ENCODE results near the gene HCN2. TPM values are rescaled to one million over a fixed set of nuclear protein-coding genes. Genes with fewer than 3 reads are reported as not detected.
A peak's percentile ranks its signal among the peaks of the same experiment; 100 is the strongest.

Gene HCN2
- polyA plus RNA-seq, 1 donor from 2014 or later: 4.7 TPM

DNA sequence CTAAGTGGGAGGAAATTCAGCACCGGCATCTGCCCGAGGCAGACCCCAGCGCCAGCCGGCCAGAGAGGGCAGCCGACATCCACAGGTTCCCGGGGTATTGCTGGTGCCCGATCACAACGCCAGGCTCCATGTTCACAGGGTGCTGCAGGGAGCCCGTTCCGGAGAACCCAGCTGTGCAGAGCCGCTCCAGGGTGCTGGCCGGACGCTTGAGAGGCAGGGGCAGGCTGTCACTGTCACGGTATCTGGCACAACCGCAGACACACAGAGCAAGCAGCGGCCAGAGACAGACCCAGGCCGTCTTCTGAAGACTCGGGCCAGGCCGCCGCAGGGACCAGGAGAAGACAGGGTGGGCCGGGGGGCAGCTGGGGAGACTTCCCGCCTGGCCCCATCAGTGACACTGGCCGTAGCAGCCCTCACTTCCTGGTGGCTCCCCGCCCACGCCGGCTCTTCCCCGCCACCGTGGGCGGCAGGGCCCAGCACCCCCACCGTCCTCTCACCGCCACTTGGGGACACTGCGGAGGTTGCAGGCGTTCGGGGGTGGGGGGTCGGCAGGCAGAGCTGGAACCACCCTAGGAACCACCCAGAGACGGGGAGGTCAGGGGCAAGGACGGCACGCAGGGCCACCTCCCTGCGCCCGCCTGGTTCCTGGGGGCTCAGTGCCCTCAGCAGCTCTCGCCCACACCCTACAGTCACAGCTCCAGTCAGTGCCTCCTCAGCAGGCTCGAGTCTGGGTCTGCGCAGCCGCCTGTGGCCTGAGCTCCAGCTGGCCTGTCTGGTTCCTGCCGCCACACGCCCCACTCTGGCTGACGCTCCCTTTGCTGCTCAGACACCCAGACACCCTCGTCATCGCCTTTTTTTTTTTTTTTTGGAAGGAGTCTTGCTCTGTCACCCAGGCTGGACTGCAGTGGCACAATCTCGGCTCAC lies 69.5 kb downstream of the HCN2 start:
- Histone ChIP-seq H3K36me3 (ENCODE audit: insufficient read depth, low read length) (no peaks in the 10 kb centered on the region), H3K9me2 (ENCODE audit: insufficient read depth, low read length) (no peaks in the 10 kb centered on the region), H3K27me3 (ENCODE audit: insufficient read depth, low read depth, low read length) (no peaks in the 10 kb centered on the region), H4K20me1 (ENCODE audit: insufficient read depth) (peaks cover 11% of the 10 kb centered on the region), H3F3A (ENCODE audit: insufficient read depth, low read length, poor library complexity, severe bottlenecking) (no peaks in the 10 kb centered on the region), H3K79me2 (replicated peaks; ENCODE audit: insufficient read depth, low read length) (peaks cover 58% of the 10 kb centered on the region), H3K9ac (ENCODE audit: low read length) (no peak overlapping the region), H3K4me2 (ENCODE audit: low read length) (no peak overlapping the region), H3K9me3 (ENCODE audit: low read length) (no peaks in the 10 kb centered on the region), H3K27ac (ENCODE audit: low read length) (no peak overlapping the region), H2AFZ (ENCODE audit: low read depth, low read length) (no peak overlapping the region), H3K4me3 (ENCODE audit: low read length) (no peak overlapping the region)
- TF ChIP-seq SMC3 (conservative IDR thresholded peaks at IDR 0.05; ENCODE audit: poor library complexity) (no peak), POLR2AphosphoS5 (IDR thresholded peaks at IDR 0.05) (no peak), MXI1 (conservative IDR thresholded peaks at IDR 0.05; ENCODE audit: poor library complexity, severe bottlenecking) (no peak), RAD21 (conservative IDR thresholded peaks at IDR 0.05) (no peak), EZH2 (IDR thresholded peaks at IDR 0.05; ENCODE audit: borderline replicate concordance, insufficient read depth, low read length, poor library complexity, severe bottlenecking) (no peak), TAF1 (IDR thresholded peaks at IDR 0.05; ENCODE audit: low read depth) (no peak), EP300 (conservative IDR thresholded peaks at IDR 0.05; ENCODE audit: poor library complexity, severe bottlenecking) (no peak)
- TF ChIP-seq, protein P1, sequence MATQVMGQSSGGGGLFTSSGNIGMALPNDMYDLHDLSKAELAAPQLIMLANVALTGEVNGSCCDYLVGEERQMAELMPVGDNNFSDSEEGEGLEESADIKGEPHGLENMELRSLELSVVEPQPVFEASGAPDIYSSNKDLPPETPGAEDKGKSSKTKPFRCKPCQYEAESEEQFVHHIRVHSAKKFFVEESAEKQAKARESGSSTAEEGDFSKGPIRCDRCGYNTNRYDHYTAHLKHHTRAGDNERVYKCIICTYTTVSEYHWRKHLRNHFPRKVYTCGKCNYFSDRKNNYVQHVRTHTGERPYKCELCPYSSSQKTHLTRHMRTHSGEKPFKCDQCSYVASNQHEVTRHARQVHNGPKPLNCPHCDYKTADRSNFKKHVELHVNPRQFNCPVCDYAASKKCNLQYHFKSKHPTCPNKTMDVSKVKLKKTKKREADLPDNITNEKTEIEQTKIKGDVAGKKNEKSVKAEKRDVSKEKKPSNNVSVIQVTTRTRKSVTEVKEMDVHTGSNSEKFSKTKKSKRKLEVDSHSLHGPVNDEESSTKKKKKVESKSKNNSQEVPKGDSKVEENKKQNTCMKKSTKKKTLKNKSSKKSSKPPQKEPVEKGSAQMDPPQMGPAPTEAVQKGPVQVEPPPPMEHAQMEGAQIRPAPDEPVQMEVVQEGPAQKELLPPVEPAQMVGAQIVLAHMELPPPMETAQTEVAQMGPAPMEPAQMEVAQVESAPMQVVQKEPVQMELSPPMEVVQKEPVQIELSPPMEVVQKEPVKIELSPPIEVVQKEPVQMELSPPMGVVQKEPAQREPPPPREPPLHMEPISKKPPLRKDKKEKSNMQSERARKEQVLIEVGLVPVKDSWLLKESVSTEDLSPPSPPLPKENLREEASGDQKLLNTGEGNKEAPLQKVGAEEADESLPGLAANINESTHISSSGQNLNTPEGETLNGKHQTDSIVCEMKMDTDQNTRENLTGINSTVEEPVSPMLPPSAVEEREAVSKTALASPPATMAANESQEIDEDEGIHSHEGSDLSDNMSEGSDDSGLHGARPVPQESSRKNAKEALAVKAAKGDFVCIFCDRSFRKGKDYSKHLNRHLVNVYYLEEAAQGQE (IDR thresholded peaks at IDR 0.05; ENCODE audit: borderline replicate concordance): no peak
- TF ChIP-seq, protein P2, sequence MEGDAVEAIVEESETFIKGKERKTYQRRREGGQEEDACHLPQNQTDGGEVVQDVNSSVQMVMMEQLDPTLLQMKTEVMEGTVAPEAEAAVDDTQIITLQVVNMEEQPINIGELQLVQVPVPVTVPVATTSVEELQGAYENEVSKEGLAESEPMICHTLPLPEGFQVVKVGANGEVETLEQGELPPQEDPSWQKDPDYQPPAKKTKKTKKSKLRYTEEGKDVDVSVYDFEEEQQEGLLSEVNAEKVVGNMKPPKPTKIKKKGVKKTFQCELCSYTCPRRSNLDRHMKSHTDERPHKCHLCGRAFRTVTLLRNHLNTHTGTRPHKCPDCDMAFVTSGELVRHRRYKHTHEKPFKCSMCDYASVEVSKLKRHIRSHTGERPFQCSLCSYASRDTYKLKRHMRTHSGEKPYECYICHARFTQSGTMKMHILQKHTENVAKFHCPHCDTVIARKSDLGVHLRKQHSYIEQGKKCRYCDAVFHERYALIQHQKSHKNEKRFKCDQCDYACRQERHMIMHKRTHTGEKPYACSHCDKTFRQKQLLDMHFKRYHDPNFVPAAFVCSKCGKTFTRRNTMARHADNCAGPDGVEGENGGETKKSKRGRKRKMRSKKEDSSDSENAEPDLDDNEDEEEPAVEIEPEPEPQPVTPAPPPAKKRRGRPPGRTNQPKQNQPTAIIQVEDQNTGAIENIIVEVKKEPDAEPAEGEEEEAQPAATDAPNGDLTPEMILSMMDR (IDR thresholded peaks at IDR 0.05; ENCODE audit: poor library complexity, severe bottlenecking): no peak

DNA sequence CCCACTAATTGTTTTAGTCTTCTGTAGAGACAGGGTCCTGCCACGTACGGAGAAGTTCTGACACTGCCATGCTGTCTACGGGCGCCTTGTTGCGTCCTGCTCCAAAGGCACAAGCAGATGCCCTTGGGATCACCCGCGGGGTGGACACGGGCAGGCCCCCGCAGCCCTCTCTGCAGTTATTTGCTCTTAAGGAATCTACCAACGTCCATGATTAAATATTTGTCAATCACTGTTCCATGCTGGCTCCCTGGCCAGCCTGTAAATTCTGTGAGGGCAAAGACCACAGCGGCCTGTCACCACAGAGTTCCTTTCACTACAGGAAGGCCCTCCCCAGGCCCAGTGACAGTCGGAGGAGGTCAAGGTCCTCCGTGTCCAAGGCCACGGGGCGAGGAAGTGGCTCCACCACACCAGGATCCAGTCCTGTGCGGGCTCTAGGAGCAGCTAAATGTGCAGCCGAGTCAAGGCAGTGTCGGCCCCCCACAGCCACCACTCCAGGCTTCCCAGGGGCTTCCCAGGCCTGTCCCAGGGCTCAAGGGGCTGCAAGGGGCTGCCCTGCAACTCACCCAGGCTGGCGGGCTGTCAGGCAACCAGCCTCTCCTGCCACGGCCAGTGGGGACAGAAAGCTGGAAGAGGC lies 71.2 kb downstream of the HCN2 start:
- Histone ChIP-seq H3K4me3 (ENCODE audit: low read length) (peak overlapping the region; percentile 91), H3K9ac (ENCODE audit: low read length) (peak overlapping the region; percentile 82), H3K27ac (ENCODE audit: low read length) (no peak overlapping the region), H3K27me3 (ENCODE audit: insufficient read depth, low read depth, low read length) (no peaks in the 10 kb centered on the region), H3K36me3 (ENCODE audit: insufficient read depth, low read length) (no peaks in the 10 kb centered on the region), H3K79me2 (replicated peaks; ENCODE audit: insufficient read depth, low read length) (peaks cover 47% of the 10 kb centered on the region), H3K9me3 (ENCODE audit: low read length) (no peaks in the 10 kb centered on the region), H3K9me2 (ENCODE audit: insufficient read depth, low read length) (no peaks in the 10 kb centered on the region), H3F3A (ENCODE audit: insufficient read depth, low read length, poor library complexity, severe bottlenecking) (no peaks in the 10 kb centered on the region), H4K20me1 (ENCODE audit: insufficient read depth) (peaks cover 11% of the 10 kb centered on the region), H2AFZ (ENCODE audit: low read depth, low read length) (no peak overlapping the region), H3K4me2 (ENCODE audit: low read length) (no peak overlapping the region)
- TF ChIP-seq, protein P2 (IDR thresholded peaks at IDR 0.05; ENCODE audit: poor library complexity, severe bottlenecking): no peak
- TF ChIP-seq, protein P1 (IDR thresholded peaks at IDR 0.05; ENCODE audit: borderline replicate concordance): no peak
- TF ChIP-seq EP300 (conservative IDR thresholded peaks at IDR 0.05; ENCODE audit: poor library complexity, severe bottlenecking): no peak
- TF ChIP-seq POLR2AphosphoS5 (IDR thresholded peaks at IDR 0.05): no peak
- TF ChIP-seq SMC3 (conservative IDR thresholded peaks at IDR 0.05; ENCODE audit: poor library complexity): no peak
- TF ChIP-seq EZH2 (IDR thresholded peaks at IDR 0.05; ENCODE audit: borderline replicate concordance, insufficient read depth, low read length, poor library complexity, severe bottlenecking): no peak
- TF ChIP-seq TAF1 (IDR thresholded peaks at IDR 0.05; ENCODE audit: low read depth): no peak
- TF ChIP-seq RAD21 (conservative IDR thresholded peaks at IDR 0.05): no peak
- TF ChIP-seq MXI1 (conservative IDR thresholded peaks at IDR 0.05; ENCODE audit: poor library complexity, severe bottlenecking): no peak

Measured in neural cell (in vitro differentiated cells).